K562 (cell line): ENCODE results near the gene RAB7A. TPM values are rescaled to one million over a fixed set of nuclear protein-coding genes. Genes with fewer than 3 reads are reported as not detected.

Experiments used
- CBFA2T3 ChIP-seq: fragments of 450-650 bp; IDR thresholded peaks from 2 replicates; pipeline ENCODE4 v1.6.1; 2017
- HLTF ChIP-seq: fragments of 450-650 bp; IDR thresholded peaks from 2 replicates; pipeline ENCODE4 v1.6.1; 2016
- JUNB ChIP-seq: fragments of 450-650 bp; formaldehyde crosslinking; conservative IDR thresholded peaks from 2 replicates; pipeline ENCODE4 v1.4.0; 2020; ENCODE audit warnings: mild to moderate bottlenecking
- MCM5 ChIP-seq: fragments of 450-650 bp; IDR thresholded peaks from 2 replicates; pipeline ENCODE4 v1.6.1; 2016; ENCODE audit warnings: low read depth
- MEF2D ChIP-seq: conservative IDR thresholded peaks from 2 replicates; pipeline ENCODE4 v1.6.1; 2016; ENCODE audit warnings: low read depth, missing genetic modification characterization, missing compliant biosample characterization
- MYC ChIP-seq, 2 experiments: fragments of 250-450 bp in 1 of 2; sonication (Bioruptor Pico) in 1 of 2; IDR thresholded peaks; 2 replicates each; pipeline versions ENCODE4 v1.5.1 to v1.6.1; 2012 to 2021; ENCODE audit warnings: low read depth in 2 of 2, borderline replicate concordance in 1 of 2, improper control_type of control experiment in 1 of 2, low read length in 1 of 2, mild to moderate bottlenecking in 1 of 2, moderate library complexity in 1 of 2
- NCOA6 ChIP-seq: fragments of 450-650 bp; IDR thresholded peaks from 2 replicates; pipeline ENCODE4 v1.6.1; 2017; ENCODE audit warnings: mild to moderate bottlenecking
- PHB2 ChIP-seq: fragments of 450-650 bp; IDR thresholded peaks from 2 replicates; pipeline ENCODE4 v1.6.1; 2017; ENCODE audit warnings: low read depth
- RFX1 ChIP-seq: fragments of 450-650 bp; IDR thresholded peaks from 2 replicates; pipeline ENCODE4 v1.6.1; 2016; ENCODE audit warnings: mild to moderate bottlenecking, moderate library complexity
- SAFB ChIP-seq: fragments of 200-400 bp; formaldehyde crosslinking; IDR thresholded peaks from 2 replicates; pipeline ENCODE4 v1.6.1; 2017; ENCODE audit warnings: low read depth, low read length, borderline replicate concordance
- SAFB2 ChIP-seq: fragments of 200-400 bp; formaldehyde crosslinking; IDR thresholded peaks from 2 replicates; pipeline ENCODE4 v1.6.1; 2018; ENCODE audit warnings: borderline replicate concordance, low read length, low read depth, moderate library complexity; ENCODE audit not compliant: severe bottlenecking
- SIN3A ChIP-seq, 2 experiments: fragments of 150-350 bp in 1 of 2; IDR thresholded peaks; 2 replicates each; pipeline ENCODE4 v1.6.1; 2011 to 2016; ENCODE audit warnings: borderline replicate concordance in 2 of 2, low read depth in 2 of 2, low read length in 2 of 2, mild to moderate bottlenecking in 2 of 2, moderate library complexity in 2 of 2; ENCODE audit not compliant: control insufficient read depth in 1 of 2
- SIN3B ChIP-seq: fragments of 450-650 bp; IDR thresholded peaks from 2 replicates; pipeline ENCODE4 v1.6.1; 2017; ENCODE audit warnings: low read depth, mild to moderate bottlenecking, moderate library complexity
- SRSF3 ChIP-seq: fragments of 200-400 bp; formaldehyde crosslinking; IDR thresholded peaks from 2 replicates; pipeline ENCODE4 v1.6.1; 2016; ENCODE audit warnings: mild to moderate bottlenecking, low read length, moderate library complexity; ENCODE audit not compliant: insufficient read depth
- WHSC1 ChIP-seq: IDR thresholded peaks from one replicate; pipeline ENCODE4 v1.6.1; 2012; ENCODE audit warnings: low read length, control low read depth, inconsistent platforms
- polyA plus RNA-seq, 8 experiments: library from polyadenylated mRNA; depleted of rRNA in 4 of 8; stranded (reverse) in 5 of 8; unstranded in 3 of 8; fragments of >200 nt; fragmentation: Nextera tagmentation in 2 of 8; fragmentation: Illumina TruSeq in 1 of 8; extraction: Ambion mirVana in 2 of 8; extraction: Trizol in 1 of 8; gene quantifications; 2 replicates each; pipeline versions ENCODE4 v1.2.1 to v1.2.3, GENCODE V29; 2011 to 2014; ENCODE audit warnings: inconsistent platforms in 1 of 8, missing spikeins in 1 of 8
- total RNA-seq, 7 experiments: library from RNA; depleted of rRNA in 6 of 7; stranded (reverse); fragments of >200 nt in 6 of 7; fragmentation: Illumina TruSeq in 2 of 7; extraction: Trizol in 2 of 7; gene quantifications; 2 replicates each; pipeline versions ENCODE4 v1.2.1 to v1.2.3, GENCODE V29; 2011 to 2021; ENCODE audit warnings: low replicate concordance in 1 of 7
- TF ChIP-seq, protein P1 (sequence below): fragments of 250-450 bp; sonication (Bioruptor Pico); IDR thresholded peaks from 2 replicates; pipeline ENCODE4 v1.4.0; 2020; ENCODE audit warnings: borderline replicate concordance
- TF ChIP-seq, protein P2 (sequence below): fragments of 450-650 bp; IDR thresholded peaks from 2 replicates; pipeline ENCODE4 v1.6.1; 2016
- TF ChIP-seq, protein P3 (sequence below): sonication (generic); formaldehyde crosslinking; IDR thresholded peaks from 2 replicates; pipeline ENCODE4 v1.8.0; 2022; ENCODE audit warnings: missing genetic modification reagents, mild to moderate bottlenecking, moderate library complexity, borderline replicate concordance
- TF ChIP-seq, protein P4 (sequence below), 2 experiments: fragments of 450-650 bp; conservative IDR thresholded peaks; 2 replicates each; pipeline ENCODE4 v1.6.1; 2017; ENCODE audit warnings: mild to moderate bottlenecking in 2 of 2, moderate library complexity in 2 of 2

Gene RAB7A
- total and polyA plus RNA-seq, 9 of the 15 experiments (the other 6 are each of a cell fraction or from before 2014, with no cell fraction given), result 30.9 to 204 (median 72.8) TPM

GRCh38 chr3:128726023-128727016 lies at the start of gene RAB7A (continued):
- TF ChIP-seq, protein P1, sequence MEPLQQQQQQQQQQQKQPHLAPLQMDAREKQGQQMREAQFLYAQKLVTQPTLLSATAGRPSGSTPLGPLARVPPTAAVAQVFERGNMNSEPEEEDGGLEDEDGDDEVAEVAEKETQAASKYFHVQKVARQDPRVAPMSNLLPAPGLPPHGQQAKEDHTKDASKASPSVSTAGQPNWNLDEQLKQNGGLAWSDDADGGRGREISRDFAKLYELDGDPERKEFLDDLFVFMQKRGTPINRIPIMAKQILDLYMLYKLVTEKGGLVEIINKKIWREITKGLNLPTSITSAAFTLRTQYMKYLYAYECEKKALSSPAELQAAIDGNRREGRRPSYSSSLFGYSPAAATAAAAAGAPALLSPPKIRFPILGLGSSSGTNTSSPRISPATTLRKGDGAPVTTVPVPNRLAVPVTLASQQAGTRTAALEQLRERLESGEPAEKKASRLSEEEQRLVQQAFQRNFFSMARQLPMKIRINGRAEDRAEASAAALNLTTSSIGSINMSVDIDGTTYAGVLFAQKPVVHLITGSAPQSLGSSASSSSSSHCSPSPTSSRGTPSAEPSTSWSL, result no peak
- TF ChIP-seq PHB2 (no peak), WHSC1 (no peak), SAFB2 (no peak), JUNB (no peak), CBFA2T3 (no peak), RFX1 (no peak), NCOA6 (no peak), MCM5 (no peak), SIN3B (peak; percentile 57), SRSF3 (no peak), SIN3A (IDR thresholded peaks at IDR 0.05; ENCODE audit: borderline replicate concordance in 2 of 2, control insufficient read depth in 1 of 2, low read depth in 2 of 2, low read length in 2 of 2) (peak in 1 of 2 experiments; percentile 21; a peak in 2 of 4 replicates), SAFB (no peak), MYC (IDR thresholded peaks at IDR 0.05; ENCODE audit: low read depth, low read length) (peak; percentile 90), MYC (CRISPR knock-in tag; IDR thresholded peaks at IDR 0.05; ENCODE audit: borderline replicate concordance, low read depth) (no peak), MEF2D (tag) (no peak; the same call in 1 of the 2 replicates), HLTF (no peak)
- TF ChIP-seq, protein P2, sequence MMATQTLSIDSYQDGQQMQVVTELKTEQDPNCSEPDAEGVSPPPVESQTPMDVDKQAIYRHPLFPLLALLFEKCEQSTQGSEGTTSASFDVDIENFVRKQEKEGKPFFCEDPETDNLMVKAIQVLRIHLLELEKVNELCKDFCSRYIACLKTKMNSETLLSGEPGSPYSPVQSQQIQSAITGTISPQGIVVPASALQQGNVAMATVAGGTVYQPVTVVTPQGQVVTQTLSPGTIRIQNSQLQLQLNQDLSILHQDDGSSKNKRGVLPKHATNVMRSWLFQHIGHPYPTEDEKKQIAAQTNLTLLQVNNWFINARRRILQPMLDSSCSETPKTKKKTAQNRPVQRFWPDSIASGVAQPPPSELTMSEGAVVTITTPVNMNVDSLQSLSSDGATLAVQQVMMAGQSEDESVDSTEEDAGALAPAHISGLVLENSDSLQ, result peak; percentile 71
- TF ChIP-seq, protein P3, sequence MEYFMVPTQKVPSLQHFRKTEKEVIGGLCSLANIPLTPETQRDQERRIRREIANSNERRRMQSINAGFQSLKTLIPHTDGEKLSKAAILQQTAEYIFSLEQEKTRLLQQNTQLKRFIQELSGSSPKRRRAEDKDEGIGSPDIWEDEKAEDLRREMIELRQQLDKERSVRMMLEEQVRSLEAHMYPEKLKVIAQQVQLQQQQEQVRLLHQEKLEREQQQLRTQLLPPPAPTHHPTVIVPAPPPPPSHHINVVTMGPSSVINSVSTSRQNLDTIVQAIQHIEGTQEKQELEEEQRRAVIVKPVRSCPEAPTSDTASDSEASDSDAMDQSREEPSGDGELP (CRISPR knock-in tag), result peak; percentile 94
- TF ChIP-seq, protein P4, sequence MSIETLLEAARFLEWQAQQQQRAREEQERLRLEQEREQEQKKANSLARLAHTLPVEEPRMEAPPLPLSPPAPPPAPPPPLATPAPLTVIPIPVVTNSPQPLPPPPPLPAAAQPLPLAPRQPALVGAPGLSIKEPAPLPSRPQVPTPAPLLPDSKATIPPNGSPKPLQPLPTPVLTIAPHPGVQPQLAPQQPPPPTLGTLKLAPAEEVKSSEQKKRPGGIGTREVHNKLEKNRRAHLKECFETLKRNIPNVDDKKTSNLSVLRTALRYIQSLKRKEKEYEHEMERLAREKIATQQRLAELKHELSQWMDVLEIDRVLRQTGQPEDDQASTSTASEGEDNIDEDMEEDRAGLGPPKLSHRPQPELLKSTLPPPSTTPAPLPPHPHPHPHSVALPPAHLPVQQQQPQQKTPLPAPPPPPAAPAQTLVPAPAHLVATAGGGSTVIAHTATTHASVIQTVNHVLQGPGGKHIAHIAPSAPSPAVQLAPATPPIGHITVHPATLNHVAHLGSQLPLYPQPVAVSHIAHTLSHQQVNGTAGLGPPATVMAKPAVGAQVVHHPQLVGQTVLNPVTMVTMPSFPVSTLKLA (conservative IDR thresholded peaks at IDR 0.05), result peak; percentile 81 to 82
